Measurements from ENCODE around the gene PEX14. TPM values are rescaled to one million over a fixed set of nuclear protein-coding genes. Genes with fewer than 3 reads are reported as not detected.

The PEX14 gene
- polyA plus RNA-seq, 3 donors = 2.2 to 8.8 (median 2.7) TPM

- WGBS (ENCODE audit: insufficient coverage) = 100% methylated on average over 3 of the region's 7 CpGs
- no peak overlapping the region for H3K4me3 Mint-ChIP-seq
- H3K27ac Mint-ChIP-seq = no peak overlapping the region
Observed at GRCh38 chr1:10446790-10447422, 27.8 kb upstream of the PEX14 start.

GRCh38 chr1:10449751-10450150 lies 25.0 kb upstream of the PEX14 start, which contains the start of gene CORT:
Gene CORT (plus strand): TSS chr1:10450031. CDS start chr1:10450224, 193 bp downstream.
- intact Hi-C loops (cut with micrococcal nuclease) = no loop called here
- Mint-ChIP-seq H3K27me3 (ENCODE audit: low read depth in 3 of 3) (peaks cover 6 to 25% (median 13%) of the 10 kb centered on the region in 3 donors), H3K27ac (peak within 1 kb of the TSS in 1 of 7 donors; percentile 31), H3K9me3 (peaks cover 0 to 6% (median 4%) of the 10 kb centered on the region in 7 donors), H3K36me3 (peaks cover 0 to 2% of the 10 kb centered on the region in 2 donors), H3K4me3 (no peak within 1 kb of the TSS), H3K4me1 (peaks cover 5% of the 10 kb centered on the region)
- Histone ChIP-seq H3K27me3 (ENCODE audit: control insufficient read depth in 2 of 2, insufficient read depth in 2 of 2, low read length in 2 of 2) (peaks cover 0 to 2% of the 10 kb centered on the region in 2 donors), H2AFZ (ENCODE audit: insufficient read depth, low read depth, low read length, poor library complexity, severe bottlenecking) (no peak within 1 kb of the TSS), H3K79me2 (ENCODE audit: insufficient read depth, low read length) (no peaks in the 10 kb centered on the region), H3K27ac (ENCODE audit: low read depth in 1 of 2, low read length in 2 of 2) (no peak within 1 kb of the TSS), H3K4me3 (replicated peaks in 1 of 3; ENCODE audit: low read depth in 2 of 3, low read length in 3 of 3) (no peak within 1 kb of the TSS), H4K20me1 (ENCODE audit: insufficient read depth, low read length) (no peaks in the 10 kb centered on the region), H3K4me2 (replicated peaks; ENCODE audit: extremely low read depth, low read length, poor library complexity, severe bottlenecking) (no peak within 1 kb of the TSS), H3K9me3 (replicated peaks in 1 of 2; ENCODE audit: control insufficient read depth in 1 of 2, insufficient read depth in 1 of 2, low read length in 2 of 2) (peaks cover 0 to 5% of the 10 kb centered on the region in 2 donors), H3K36me3 (replicated peaks in 1 of 2; ENCODE audit: control insufficient read depth in 1 of 2, insufficient read depth in 2 of 2, low read length in 2 of 2) (no peaks in the 10 kb centered on the region), H3K4me1 (ENCODE audit: control insufficient read depth in 1 of 2, insufficient read depth in 2 of 2, low read length in 2 of 2) (no peaks in the 10 kb centered on the region), H3K9ac (ENCODE audit: insufficient read depth, low read length, poor library complexity, severe bottlenecking) (no peak within 1 kb of the TSS)
- WGBS (ENCODE audit: insufficient coverage) = no CpG with 5 or more reads among the region's 10 CpGs
- TF ChIP-seq, protein P1, sequence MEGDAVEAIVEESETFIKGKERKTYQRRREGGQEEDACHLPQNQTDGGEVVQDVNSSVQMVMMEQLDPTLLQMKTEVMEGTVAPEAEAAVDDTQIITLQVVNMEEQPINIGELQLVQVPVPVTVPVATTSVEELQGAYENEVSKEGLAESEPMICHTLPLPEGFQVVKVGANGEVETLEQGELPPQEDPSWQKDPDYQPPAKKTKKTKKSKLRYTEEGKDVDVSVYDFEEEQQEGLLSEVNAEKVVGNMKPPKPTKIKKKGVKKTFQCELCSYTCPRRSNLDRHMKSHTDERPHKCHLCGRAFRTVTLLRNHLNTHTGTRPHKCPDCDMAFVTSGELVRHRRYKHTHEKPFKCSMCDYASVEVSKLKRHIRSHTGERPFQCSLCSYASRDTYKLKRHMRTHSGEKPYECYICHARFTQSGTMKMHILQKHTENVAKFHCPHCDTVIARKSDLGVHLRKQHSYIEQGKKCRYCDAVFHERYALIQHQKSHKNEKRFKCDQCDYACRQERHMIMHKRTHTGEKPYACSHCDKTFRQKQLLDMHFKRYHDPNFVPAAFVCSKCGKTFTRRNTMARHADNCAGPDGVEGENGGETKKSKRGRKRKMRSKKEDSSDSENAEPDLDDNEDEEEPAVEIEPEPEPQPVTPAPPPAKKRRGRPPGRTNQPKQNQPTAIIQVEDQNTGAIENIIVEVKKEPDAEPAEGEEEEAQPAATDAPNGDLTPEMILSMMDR (IDR thresholded peaks at IDR 0.05) = no peak
- no peak for DNase-seq

More at GRCh38 chr1:10446790-10447422, 27.8 kb upstream of the PEX14 start:
- H3K4me1 ChIP-seq (ENCODE audit: control insufficient read depth in 1 of 2, insufficient read depth in 2 of 2, low read length in 2 of 2) = no peaks in the 10 kb centered on the region
- H3K36me3 Mint-ChIP-seq = peaks cover 3 to 7% of the 10 kb centered on the region in 2 donors
- no peaks in the 10 kb centered on the region for H3K79me2 ChIP-seq (ENCODE audit: insufficient read depth, low read length)
- H2AFZ ChIP-seq (ENCODE audit: insufficient read depth, low read depth, low read length, poor library complexity, severe bottlenecking) = no peak overlapping the region
- H3K27me3 Mint-ChIP-seq (ENCODE audit: low read depth in 3 of 3) = peaks cover 6 to 16% (median 11%) of the 10 kb centered on the region in 3 donors
- no peak overlapping the region for H3K27ac ChIP-seq (ENCODE audit: low read depth in 1 of 2, low read length in 2 of 2)
- intact Hi-C loops (cut with micrococcal nuclease) = no loop called here
- H3K36me3 ChIP-seq (replicated peaks in 1 of 2; ENCODE audit: control insufficient read depth in 1 of 2, insufficient read depth in 2 of 2, low read length in 2 of 2) = no peaks in the 10 kb centered on the region
- H3K4me2 ChIP-seq (replicated peaks; ENCODE audit: extremely low read depth, low read length, poor library complexity, severe bottlenecking) = no peak overlapping the region
- TF ChIP-seq, protein P1 (IDR thresholded peaks at IDR 0.05) = no peak
- no peaks in the 10 kb centered on the region for H3K9me3 Mint-ChIP-seq
- no peak overlapping the region for H3K4me3 ChIP-seq (replicated peaks in 1 of 3; ENCODE audit: low read depth in 2 of 3, low read length in 3 of 3)
- no peaks in the 10 kb centered on the region for H4K20me1 ChIP-seq (ENCODE audit: insufficient read depth, low read length)
- H3K9me3 ChIP-seq (replicated peaks in 1 of 2; ENCODE audit: control insufficient read depth in 1 of 2, insufficient read depth in 1 of 2, low read length in 2 of 2) = no peaks in the 10 kb centered on the region
- H3K9ac ChIP-seq (ENCODE audit: insufficient read depth, low read length, poor library complexity, severe bottlenecking) = no peak overlapping the region
- peaks cover 0 to 2% of the 10 kb centered on the region in 2 donors for H3K27me3 ChIP-seq (ENCODE audit: control insufficient read depth in 2 of 2, insufficient read depth in 2 of 2, low read length in 2 of 2)
- DNase-seq = no peak
- H3K4me1 Mint-ChIP-seq = peaks cover 5% of the 10 kb centered on the region

Data from CD14-positive monocyte (primary cell).